Gastroesophageal sphincter (tissue), 3 donors: ENCODE measurements around the gene CHIC1.

Experiments
- EP300 ChIP-seq: sonication (generic); formaldehyde crosslinking; IDR thresholded peaks from one replicate; pipeline ENCODE4 v1.6.1; 2017; ENCODE audit warnings: antibody characterized with exemption, mild to moderate bottlenecking
- POLR2A ChIP-seq, 2 donors: fragments of 450-650 bp; IDR thresholded peaks; one replicate each; pipeline ENCODE4 v1.6.1; 2017; ENCODE audit warnings: antibody characterized with exemption in 2 of 2, mild to moderate bottlenecking in 2 of 2, moderate library complexity in 1 of 2
- POLR2AphosphoS5 ChIP-seq: sonication (generic); formaldehyde crosslinking; IDR thresholded peaks from one replicate; pipeline ENCODE4 v1.6.1; 2017; ENCODE audit warnings: antibody characterized with exemption
- TF ChIP-seq, protein P1 (sequence below), 4 experiments: fragments of 200-600 bp in 2 of 4; fragments of 450-650 bp in 2 of 4; sonication (generic) in 1 of 4; IDR thresholded peaks; one replicate each; pipeline ENCODE4 v1.5.1; 2017 to 2019; ENCODE audit warnings: antibody characterized with exemption in 4 of 4, mild to moderate bottlenecking in 2 of 4, moderate library complexity in 2 of 4

DNA sequence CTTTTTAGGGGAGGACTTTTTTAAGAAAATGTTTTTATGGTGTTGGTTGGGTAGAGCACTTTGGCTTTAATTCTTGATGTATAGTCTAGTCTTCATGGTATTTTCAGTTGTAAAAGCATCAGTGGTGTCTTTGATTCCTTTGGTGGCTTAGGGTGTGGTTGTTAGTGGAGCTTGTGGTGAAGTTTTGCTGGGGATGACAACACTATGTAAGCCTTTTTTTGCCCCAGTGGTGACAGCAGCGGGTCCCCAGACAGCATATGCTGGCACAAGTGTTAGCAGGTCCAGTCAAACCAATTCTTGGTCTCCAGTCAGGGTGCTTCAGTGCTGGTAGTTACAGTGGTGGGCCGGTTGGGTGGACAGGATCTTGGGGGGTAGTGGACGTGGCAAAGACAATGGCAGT lies 52.0 kb downstream of the CHIC1 start:
- TF ChIP-seq, protein P1, sequence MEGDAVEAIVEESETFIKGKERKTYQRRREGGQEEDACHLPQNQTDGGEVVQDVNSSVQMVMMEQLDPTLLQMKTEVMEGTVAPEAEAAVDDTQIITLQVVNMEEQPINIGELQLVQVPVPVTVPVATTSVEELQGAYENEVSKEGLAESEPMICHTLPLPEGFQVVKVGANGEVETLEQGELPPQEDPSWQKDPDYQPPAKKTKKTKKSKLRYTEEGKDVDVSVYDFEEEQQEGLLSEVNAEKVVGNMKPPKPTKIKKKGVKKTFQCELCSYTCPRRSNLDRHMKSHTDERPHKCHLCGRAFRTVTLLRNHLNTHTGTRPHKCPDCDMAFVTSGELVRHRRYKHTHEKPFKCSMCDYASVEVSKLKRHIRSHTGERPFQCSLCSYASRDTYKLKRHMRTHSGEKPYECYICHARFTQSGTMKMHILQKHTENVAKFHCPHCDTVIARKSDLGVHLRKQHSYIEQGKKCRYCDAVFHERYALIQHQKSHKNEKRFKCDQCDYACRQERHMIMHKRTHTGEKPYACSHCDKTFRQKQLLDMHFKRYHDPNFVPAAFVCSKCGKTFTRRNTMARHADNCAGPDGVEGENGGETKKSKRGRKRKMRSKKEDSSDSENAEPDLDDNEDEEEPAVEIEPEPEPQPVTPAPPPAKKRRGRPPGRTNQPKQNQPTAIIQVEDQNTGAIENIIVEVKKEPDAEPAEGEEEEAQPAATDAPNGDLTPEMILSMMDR (IDR thresholded peaks at IDR 0.05) = no peak
- no peak for TF ChIP-seq EP300
- no peak for TF ChIP-seq POLR2AphosphoS5
- no peak for TF ChIP-seq POLR2A (IDR thresholded peaks at IDR 0.05)
